ENCODE results near the gene LY86. TPM values are rescaled to one million over a fixed set of nuclear protein-coding genes. Genes with fewer than 3 reads are reported as not detected.

The LY86 gene
- total and polyA plus RNA-seq, 10 of the 15 experiments (the other 5 are each of a cell fraction or from before 2014, with no cell fraction given) = 68.2 to 457 (median 128) TPM

DNA sequence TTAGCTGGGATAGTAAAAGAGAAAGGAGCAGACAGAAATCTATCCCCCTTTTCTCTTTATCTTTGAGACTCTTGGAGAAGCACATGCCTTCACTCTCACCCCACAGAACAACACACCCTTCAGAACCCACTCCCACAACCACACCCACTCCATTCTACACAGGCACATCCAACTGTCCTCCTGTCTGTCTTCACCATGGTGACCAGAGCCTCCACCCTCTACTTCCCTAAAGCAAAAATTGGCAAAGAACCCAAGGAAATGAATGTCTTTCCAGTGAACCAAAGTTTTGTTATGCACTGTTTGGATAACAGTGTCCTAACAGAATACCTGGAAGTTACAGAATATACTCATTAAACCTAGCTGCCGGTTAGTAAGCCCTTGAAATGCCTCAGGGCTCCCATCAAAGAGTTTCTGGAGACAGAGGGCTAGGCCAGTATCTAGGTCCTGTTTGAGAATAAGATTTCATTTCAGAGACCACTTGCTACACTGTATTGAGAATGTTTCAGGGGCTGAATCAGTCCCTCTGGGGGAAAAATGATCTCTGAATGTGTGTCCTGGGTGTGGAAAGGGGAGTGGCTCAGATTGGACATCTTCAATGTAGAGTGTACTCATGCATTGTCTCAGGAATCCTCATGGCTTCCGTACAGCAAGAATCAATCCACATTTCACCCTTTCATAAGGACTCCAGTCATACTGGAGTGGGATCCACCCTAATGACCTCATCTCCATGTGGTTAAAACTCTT is 101.1 kb downstream of the LY86 start (continued):
- TF ChIP-seq NKRF (conservative IDR thresholded peaks at IDR 0.05) (no peak), ZBTB11 (CRISPR knock-in tag; IDR thresholded peaks at IDR 0.05) (no peak), EZH2 (IDR thresholded peaks at IDR 0.05; ENCODE audit: borderline replicate concordance, control insufficient read depth, low read depth, low read length) (no peak), GABPA (IDR thresholded peaks at IDR 0.05; ENCODE audit: low read depth) (no peak), BMI1 (IDR thresholded peaks at IDR 0.05; ENCODE audit: borderline replicate concordance) (no peak), CBFB (IDR thresholded peaks at IDR 0.05; ENCODE audit: low read depth) (no peak), ATF7 (IDR thresholded peaks at IDR 0.05; ENCODE audit: low read depth) (no peak)

Data from GM12878 (cell line).